A673 (cell line): ENCODE measurements around the gene STXBP4.

Source experiments
- EZH2 ChIP-seq: fragments of 200-600 bp; sonication (generic); IDR thresholded peaks from 2 replicates; pipeline ENCODE4 v1.6.1; 2017; ENCODE audit warnings: borderline replicate concordance, low read depth, mild to moderate bottlenecking, mixed read lengths, antibody characterized with exemption, low read length; ENCODE audit not compliant: poor library complexity, severe bottlenecking
- TF ChIP-seq, protein P1 (sequence below): fragments of 300-800, 200-600 bp; sonication (generic); conservative IDR thresholded peaks from 2 replicates; pipeline ENCODE4 v1.5.1; 2017; ENCODE audit warnings: low read depth, mild to moderate bottlenecking, antibody characterized with exemption, low read length, moderate library complexity, mixed read lengths

DNA sequence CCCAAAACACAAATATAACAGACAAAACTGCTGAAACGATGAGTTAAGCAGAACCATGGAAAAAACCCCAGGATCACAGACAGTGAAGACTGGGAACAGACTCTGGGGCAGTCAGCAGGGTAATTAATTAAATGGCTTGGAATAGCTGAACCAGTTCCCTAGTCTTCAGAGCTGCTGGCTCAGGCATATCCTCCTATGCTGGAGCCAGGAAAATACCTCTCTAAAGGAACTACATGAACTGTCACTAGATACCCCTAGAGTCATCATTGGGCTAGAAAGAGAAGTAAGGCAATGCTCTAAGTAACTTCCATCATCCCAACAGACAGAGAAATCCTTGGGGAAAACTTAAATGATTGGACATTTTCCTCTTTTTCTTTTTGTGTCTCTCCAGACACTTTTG lies 113.0 kb downstream of the STXBP4 start:
- TF ChIP-seq, protein P1, sequence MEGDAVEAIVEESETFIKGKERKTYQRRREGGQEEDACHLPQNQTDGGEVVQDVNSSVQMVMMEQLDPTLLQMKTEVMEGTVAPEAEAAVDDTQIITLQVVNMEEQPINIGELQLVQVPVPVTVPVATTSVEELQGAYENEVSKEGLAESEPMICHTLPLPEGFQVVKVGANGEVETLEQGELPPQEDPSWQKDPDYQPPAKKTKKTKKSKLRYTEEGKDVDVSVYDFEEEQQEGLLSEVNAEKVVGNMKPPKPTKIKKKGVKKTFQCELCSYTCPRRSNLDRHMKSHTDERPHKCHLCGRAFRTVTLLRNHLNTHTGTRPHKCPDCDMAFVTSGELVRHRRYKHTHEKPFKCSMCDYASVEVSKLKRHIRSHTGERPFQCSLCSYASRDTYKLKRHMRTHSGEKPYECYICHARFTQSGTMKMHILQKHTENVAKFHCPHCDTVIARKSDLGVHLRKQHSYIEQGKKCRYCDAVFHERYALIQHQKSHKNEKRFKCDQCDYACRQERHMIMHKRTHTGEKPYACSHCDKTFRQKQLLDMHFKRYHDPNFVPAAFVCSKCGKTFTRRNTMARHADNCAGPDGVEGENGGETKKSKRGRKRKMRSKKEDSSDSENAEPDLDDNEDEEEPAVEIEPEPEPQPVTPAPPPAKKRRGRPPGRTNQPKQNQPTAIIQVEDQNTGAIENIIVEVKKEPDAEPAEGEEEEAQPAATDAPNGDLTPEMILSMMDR: no peak
- no peak for TF ChIP-seq EZH2
